NCI-H2196 treated with DMSO at 0.1 percent for 48 hours (cell line): ENCODE results near the gene PSMC3IP.

Experiments used
- DNase-seq: peaks from one replicate; lab custom pipeline; 2025; ENCODE audit not compliant: unreplicated experiment; lab: John Stamatoyannopoulos, UW

PSMC3IP gene

GRCh38 chr17:42586514-42587230 lies 9.1 kb upstream of the PSMC3IP start:
- no peak for DNase-seq

GRCh38 chr17:42585353-42585752 lies 7.8 kb upstream of the PSMC3IP start:
- DNase-seq = no peak

GRCh38 chr17:42584880-42585279 lies 7.4 kb upstream of the PSMC3IP start:
- no peak for DNase-seq

GRCh38 chr17:42581744-42582270 lies 4.3 kb upstream of the PSMC3IP start:
- no peak for DNase-seq

- DNase-seq = no peak
Observed at GRCh38 chr17:42579794-42580551, 2.4 kb upstream of the PSMC3IP start.

- DNase-seq = peak; percentile 34
Observed at GRCh38 chr17:42578282-42578869, 847 bp upstream of the PSMC3IP start.

GRCh38 chr17:42577140-42577531 lies 393 bp downstream of the PSMC3IP start:
- no peak for DNase-seq

GRCh38 chr17:42574463-42574862 lies 3.1 kb downstream of the PSMC3IP start:
- DNase-seq = no peak

GRCh38 chr17:42573095-42573494 lies 4.4 kb downstream of the PSMC3IP start:
- no peak for DNase-seq

GRCh38 chr17:42571435-42572225 lies 5.9 kb downstream of the PSMC3IP start:
- DNase-seq = no peak

- DNase-seq = no peak
Observed at GRCh38 chr17:42568341-42569111, 9.0 kb downstream of the PSMC3IP start.

- peak; percentile 71 for DNase-seq
Observed at GRCh38 chr17:42566883-42567573, 10.5 kb downstream of the PSMC3IP start, which contains the start of gene MLX. TSS of gene MLX (plus strand) at chr17:42567100. CDS start at chr17:42567125, 25 bp downstream.

GRCh38 chr17:42566215-42566882 lies 11.2 kb downstream of the PSMC3IP start:
- no peak for DNase-seq

GRCh38 chr17:42565523-42566214 lies 11.9 kb downstream of the PSMC3IP start:
- DNase-seq = no peak

GRCh38 chr17:42564815-42565522 lies 12.6 kb downstream of the PSMC3IP start:
- DNase-seq = no peak

GRCh38 chr17:42563950-42564349 lies 13.6 kb downstream of the PSMC3IP start:
- no peak for DNase-seq

- no peak for DNase-seq
Observed at GRCh38 chr17:42563543-42563942, 14.0 kb downstream of the PSMC3IP start.

- no peak for DNase-seq
Observed at GRCh38 chr17:42563143-42563509, 14.4 kb downstream of the PSMC3IP start.
